Measurements from ENCODE around the gene SHISAL1. TPM values are rescaled to one million over a fixed set of nuclear protein-coding genes. Genes with fewer than 3 reads are reported as not detected.

Gene SHISAL1
- total and polyA plus RNA-seq, 2 donors (not counting 3 experiments of a cell fraction or from before 2014, with no cell fraction given): 0.01 to 0.07 TPM

GRCh38 chr22:44194569-44194968 is 118.2 kb downstream of the SHISAL1 start:
- Histone ChIP-seq H3K4me1 (ENCODE audit: control insufficient read depth, extremely low read depth, insufficient read depth, low read length) (no peaks in the 10 kb centered on the region), H2AFZ (ENCODE audit: low read depth, low read length) (no peak overlapping the region), H3K27me3 (ENCODE audit: control insufficient read depth in 2 of 2, insufficient read depth in 2 of 2, low read length in 2 of 2) (no peaks in the 10 kb centered on the region), H3K9me1 (replicated peaks; ENCODE audit: control insufficient read depth, extremely low read depth, insufficient read depth, low read length) (no peaks in the 10 kb centered on the region), H3K27ac (ENCODE audit: insufficient read depth, low read depth, low read length) (no peak overlapping the region), H3K9ac (replicated peaks; ENCODE audit: extremely low read depth, insufficient read depth, low read length) (no peak overlapping the region), H3K36me3 (ENCODE audit: control insufficient read depth in 2 of 2, extremely low read depth in 1 of 2, insufficient read depth in 2 of 2, low read length in 2 of 2) (no peaks in the 10 kb centered on the region), H3K4me3 (replicated peaks in 1 of 3; ENCODE audit: insufficient read depth in 1 of 3, low read depth in 1 of 3, low read length in 3 of 3) (no peak overlapping the region), H3K79me2 (ENCODE audit: control insufficient read depth, insufficient read depth, low read length) (no peaks in the 10 kb centered on the region), H3K4me2 (ENCODE audit: insufficient read depth, low read length) (no peak overlapping the region), H4K20me1 (replicated peaks; ENCODE audit: control insufficient read depth, extremely low read depth, insufficient read depth, low read length) (no peaks in the 10 kb centered on the region), H3K9me3 (replicated peaks; ENCODE audit: control insufficient read depth, insufficient read depth, low read length) (no peaks in the 10 kb centered on the region)
- intact Hi-C loops (cut with micrococcal nuclease) (no loop called here), dilution Hi-C loops (cut with MboI; ENCODE audit: extremely low pct_ligation_motif_present, low sequenced_read_pairs) (no loop called here)
- no TSS peak for BruUV-seq (replicated peaks)
- FAIRE-seq (no peak), DNase-seq (ENCODE audit: low read depth, low spot score) (no peak)
- CTCF ChIA-PET: no interaction called here
- TF ChIP-seq MYC (IDR thresholded peaks at IDR 0.05; ENCODE audit: low read depth, low read length) (no peak), FOS (IDR thresholded peaks at IDR 0.05; ENCODE audit: borderline replicate concordance, insufficient read depth, low read length) (no peak), EZH2 (IDR thresholded peaks at IDR 0.05; ENCODE audit: borderline replicate concordance, low read depth, low read length, severe bottlenecking) (no peak), POLR2AphosphoS5 (IDR thresholded peaks at IDR 0.05; ENCODE audit: insufficient read depth, low read depth, low read length) (no peak), JUN (IDR thresholded peaks at IDR 0.05; ENCODE audit: borderline replicate concordance, insufficient read depth, insufficient read length, low read depth) (no peak), POLR2A (IDR thresholded peaks at IDR 0.05; ENCODE audit: low read depth, low read length) (no peak), GATA2 (IDR thresholded peaks at IDR 0.05; ENCODE audit: insufficient read depth, insufficient read length, low read depth, low read length) (no peak)
- TF ChIP-seq, protein P1, sequence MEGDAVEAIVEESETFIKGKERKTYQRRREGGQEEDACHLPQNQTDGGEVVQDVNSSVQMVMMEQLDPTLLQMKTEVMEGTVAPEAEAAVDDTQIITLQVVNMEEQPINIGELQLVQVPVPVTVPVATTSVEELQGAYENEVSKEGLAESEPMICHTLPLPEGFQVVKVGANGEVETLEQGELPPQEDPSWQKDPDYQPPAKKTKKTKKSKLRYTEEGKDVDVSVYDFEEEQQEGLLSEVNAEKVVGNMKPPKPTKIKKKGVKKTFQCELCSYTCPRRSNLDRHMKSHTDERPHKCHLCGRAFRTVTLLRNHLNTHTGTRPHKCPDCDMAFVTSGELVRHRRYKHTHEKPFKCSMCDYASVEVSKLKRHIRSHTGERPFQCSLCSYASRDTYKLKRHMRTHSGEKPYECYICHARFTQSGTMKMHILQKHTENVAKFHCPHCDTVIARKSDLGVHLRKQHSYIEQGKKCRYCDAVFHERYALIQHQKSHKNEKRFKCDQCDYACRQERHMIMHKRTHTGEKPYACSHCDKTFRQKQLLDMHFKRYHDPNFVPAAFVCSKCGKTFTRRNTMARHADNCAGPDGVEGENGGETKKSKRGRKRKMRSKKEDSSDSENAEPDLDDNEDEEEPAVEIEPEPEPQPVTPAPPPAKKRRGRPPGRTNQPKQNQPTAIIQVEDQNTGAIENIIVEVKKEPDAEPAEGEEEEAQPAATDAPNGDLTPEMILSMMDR (IDR thresholded peaks at IDR 0.05; ENCODE audit: extremely low read depth in 1 of 2, insufficient read depth in 1 of 2, low read depth in 1 of 2, low read length in 2 of 2): no peak
- TF ChIP-seq, protein P2, sequence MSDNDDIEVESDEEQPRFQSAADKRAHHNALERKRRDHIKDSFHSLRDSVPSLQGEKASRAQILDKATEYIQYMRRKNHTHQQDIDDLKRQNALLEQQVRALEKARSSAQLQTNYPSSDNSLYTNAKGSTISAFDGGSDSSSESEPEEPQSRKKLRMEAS (IDR thresholded peaks at IDR 0.05; ENCODE audit: insufficient read depth, insufficient read length): no peak
- POLR2A ChIA-PET: no interaction called here

Other genes with a start within 250 kb of the SHISAL1 start
- 0.82 TPM in 1 of 2 replicates, not detected in the other for gene PARVG, start 132.0 kb downstream of the SHISAL1 start, total RNA-seq
- gene PARVG, start 132.0 kb downstream of the SHISAL1 start, polyA plus RNA-seq: 0.02 TPM in 1 of 2 replicates, not detected in the other
- 18.6 and 19.8 TPM in 2 replicates for gene RTL6, start 185.3 kb upstream of the SHISAL1 start, total RNA-seq
- 17.5 and 20.2 TPM in 2 replicates for gene RTL6, start 185.3 kb upstream of the SHISAL1 start, polyA plus RNA-seq